Keratinocyte (primary cell): ENCODE results near the gene BICDL1. TPM values are rescaled to one million over a fixed set of nuclear protein-coding genes. Genes with fewer than 3 reads are reported as not detected.

ENCODE experiments used
- DNase-seq: peaks from one replicate; pipeline ENCODE4 v3.0.0-alpha.2; 2011; ENCODE audit warnings: low read depth, missing footprints, low spot score
- FAIRE-seq: peaks from 2 replicates; lab custom pipeline; 2011; peaks lifted over from hg19 to GRCh38; lab: Jason Lieb, UNC
- H2AFZ ChIP-seq: 2 replicates; pipeline ENCODE4 v1.6.0; 2012; ENCODE audit warnings: low read length, control low read depth, inconsistent platforms; ENCODE audit not compliant: control insufficient read depth
- H3K27ac ChIP-seq: 2 replicates; pipeline ENCODE4 v1.5.1; 2011; ENCODE audit warnings: low read length; ENCODE audit not compliant: control insufficient read depth, insufficient read depth
- H3K27me3 ChIP-seq: 3 replicates; pipeline ENCODE4 v1.6.0; 2011; ENCODE audit warnings: low read length; ENCODE audit not compliant: control insufficient read depth, insufficient read depth; ENCODE audit errors: extremely low read depth
- H3K36me3 ChIP-seq, 2 experiments: 2 replicates in 1 of 2; 3 replicates in 1 of 2; pipeline ENCODE4 v1.5.1; 2011; ENCODE audit warnings: low read length in 2 of 2, mild to moderate bottlenecking in 1 of 2; ENCODE audit not compliant: control insufficient read depth in 2 of 2, insufficient read depth in 2 of 2; ENCODE audit errors: extremely low read depth in 1 of 2
- H3K4me1 ChIP-seq: 3 replicates; pipeline ENCODE4 v1.5.1; 2011; ENCODE audit warnings: low read length; ENCODE audit not compliant: control insufficient read depth, insufficient read depth; ENCODE audit errors: extremely low read depth
- H3K4me2 ChIP-seq: 3 replicates; pipeline ENCODE4 v1.6.0; 2011; ENCODE audit warnings: low read depth, low read length; ENCODE audit not compliant: control insufficient read depth, insufficient read depth; ENCODE audit errors: extremely low read depth
- H3K4me3 ChIP-seq, 3 experiments: fragments of 200-600 bp in 1 of 3; sonication (generic) in 1 of 3; 2 replicates in 2 of 3; 3 replicates in 1 of 3; pipeline ENCODE4 v1.5.1; 2011 to 2016; ENCODE audit warnings: low read length in 3 of 3, mild to moderate bottlenecking in 3 of 3, control low read depth in 2 of 3, inconsistent platforms in 1 of 3, low read depth in 1 of 3, mixed read lengths in 1 of 3, mixed run types in 1 of 3, moderate library complexity in 1 of 3; ENCODE audit not compliant: control insufficient read depth in 2 of 3, insufficient read depth in 2 of 3; ENCODE audit errors: extremely low read depth in 1 of 3
- H3K79me2 ChIP-seq: 2 replicates; pipeline ENCODE4 v1.6.0; 2012; ENCODE audit warnings: low read length; ENCODE audit not compliant: control insufficient read depth, insufficient read depth
- H3K9ac ChIP-seq: 3 replicates; pipeline ENCODE4 v1.6.0; 2011; ENCODE audit warnings: low read length; ENCODE audit not compliant: control insufficient read depth, insufficient read depth; ENCODE audit errors: extremely low read depth
- H3K9me1 ChIP-seq: 3 replicates; pipeline ENCODE4 v1.6.0; 2011; ENCODE audit warnings: low read length; ENCODE audit not compliant: control insufficient read depth, insufficient read depth; ENCODE audit errors: extremely low read depth
- H3K9me3 ChIP-seq: 2 replicates; pipeline ENCODE4 v1.5.1; 2012; ENCODE audit warnings: low read depth, low read length; ENCODE audit not compliant: control insufficient read depth
- H4K20me1 ChIP-seq: 3 replicates; pipeline ENCODE4 v1.6.0; 2011; ENCODE audit warnings: low read length; ENCODE audit not compliant: control insufficient read depth, insufficient read depth; ENCODE audit errors: extremely low read depth
- CTCF ChIP-seq, 3 experiments: IDR thresholded peaks in 1 of 3; conservative IDR thresholded peaks in 1 of 3; optimal IDR thresholded peaks in 1 of 3; 2 replicates in 2 of 3; 3 replicates in 1 of 3; pipeline versions ENCODE3 to v1.5.1; 2011; ENCODE audit warnings: low read length in 3 of 3, mild to moderate bottlenecking in 3 of 3, moderate library complexity in 2 of 3, control low read depth in 1 of 3, inconsistent platforms in 1 of 3; ENCODE audit not compliant: insufficient read depth in 2 of 3; ENCODE audit errors: extremely low read depth in 1 of 3
- EZH2 ChIP-seq: IDR thresholded peaks from one replicate; pipeline ENCODE4 v1.6.1; 2012; ENCODE audit warnings: inconsistent platforms, mild to moderate bottlenecking, low read length, moderate library complexity
- dilution Hi-C: fragments of 300-500 bp; cut with MboI; formaldehyde crosslinking; loops from one replicate; pipeline ENCODE4 v1.7.0; 2020; ENCODE audit warnings: low sequenced_read_pairs; ENCODE audit not compliant: extremely low pct_ligation_motif_present
- polyA plus RNA-seq, 5 experiments: library from polyadenylated mRNA; depleted of rRNA in 3 of 5; stranded (reverse) in 3 of 5; stranded (forward) in 1 of 5; unstranded in 1 of 5; fragments of >200 nt; gene quantifications; 1 replicate in 1 of 5; 2 replicates in 3 of 5; 3 replicates in 1 of 5; pipeline versions ENCODE4 v1.2.1 to v1.2.3, GENCODE V29; 2011 to 2012; ENCODE audit warnings: missing spikeins in 2 of 5, low read depth in 1 of 5, low replicate concordance in 1 of 5

The BICDL1 gene
- polyA plus RNA-seq, 1 donor (not counting 4 experiments of a cell fraction or from before 2014, with no cell fraction given) = 6.4 TPM

GRCh38 chr12:120126635-120127005 is 137.6 kb downstream of the BICDL1 start:
- H3K9me1 ChIP-seq = no peaks in the 10 kb centered on the region
- H3K4me1 ChIP-seq = no peaks in the 10 kb centered on the region
- H3K4me2 ChIP-seq = no peak overlapping the region
- dilution Hi-C loops = no loop called here
- H3K9me3 ChIP-seq = no peaks in the 10 kb centered on the region
- no peaks in the 10 kb centered on the region for H3K27me3 ChIP-seq
- FAIRE-seq = no peak
- no peak overlapping the region for H3K9ac ChIP-seq
- no peak overlapping the region for H3K4me3 ChIP-seq
- H3K27ac ChIP-seq = no peak overlapping the region
- peaks cover 29 to 41% of the 10 kb centered on the region in 2 experiments for H3K36me3 ChIP-seq
- H3K79me2 ChIP-seq = no peaks in the 10 kb centered on the region
- no peaks in the 10 kb centered on the region for H4K20me1 ChIP-seq
- no peak for TF ChIP-seq EZH2
- TF ChIP-seq CTCF (optimal IDR thresholded peaks at IDR 0.05 in 1 of 3, IDR thresholded peaks at IDR 0.05 in 1 of 3, conservative IDR thresholded peaks at IDR 0.05 in 1 of 3; ENCODE audit: extremely low read depth in 1 of 3, insufficient read depth in 2 of 3, low read length in 3 of 3) = no peak
- no peak for DNase-seq
- H2AFZ ChIP-seq = no peak overlapping the region

- DNase-seq (no peak), FAIRE-seq (no peak)
- peaks cover 52 to 59% of the 10 kb centered on the region in 2 experiments for H3K36me3 ChIP-seq
- H3K4me1 ChIP-seq = no peaks in the 10 kb centered on the region
- dilution Hi-C loops = no loop called here
- H3K9me1 ChIP-seq = no peaks in the 10 kb centered on the region
- no peaks in the 10 kb centered on the region for H3K79me2 ChIP-seq
- H2AFZ ChIP-seq = no peak overlapping the region
- no peak overlapping the region for H3K4me2 ChIP-seq
- no peak overlapping the region for H3K27ac ChIP-seq
- no peaks in the 10 kb centered on the region for H4K20me1 ChIP-seq
- no peak overlapping the region for H3K9ac ChIP-seq
- no peak overlapping the region for H3K4me3 ChIP-seq
- TF ChIP-seq EZH2 = no peak
- TF ChIP-seq CTCF (optimal IDR thresholded peaks at IDR 0.05 in 1 of 3, IDR thresholded peaks at IDR 0.05 in 1 of 3, conservative IDR thresholded peaks at IDR 0.05 in 1 of 3; ENCODE audit: extremely low read depth in 1 of 3, insufficient read depth in 2 of 3, low read length in 3 of 3) = no peak
- no peaks in the 10 kb centered on the region for H3K9me3 ChIP-seq
- H3K27me3 ChIP-seq = no peaks in the 10 kb centered on the region
These were observed 141.0 kb downstream of the BICDL1 start for GRCh38 chr12:120130011-120130410.
